Measurements from ENCODE around the gene NDRG2. TPM values are rescaled to one million over a fixed set of nuclear protein-coding genes. Genes with fewer than 3 reads are reported as not detected.

NDRG2 gene
- polyA plus RNA-seq, 1 experiment, result 1.0 TPM

DNA sequence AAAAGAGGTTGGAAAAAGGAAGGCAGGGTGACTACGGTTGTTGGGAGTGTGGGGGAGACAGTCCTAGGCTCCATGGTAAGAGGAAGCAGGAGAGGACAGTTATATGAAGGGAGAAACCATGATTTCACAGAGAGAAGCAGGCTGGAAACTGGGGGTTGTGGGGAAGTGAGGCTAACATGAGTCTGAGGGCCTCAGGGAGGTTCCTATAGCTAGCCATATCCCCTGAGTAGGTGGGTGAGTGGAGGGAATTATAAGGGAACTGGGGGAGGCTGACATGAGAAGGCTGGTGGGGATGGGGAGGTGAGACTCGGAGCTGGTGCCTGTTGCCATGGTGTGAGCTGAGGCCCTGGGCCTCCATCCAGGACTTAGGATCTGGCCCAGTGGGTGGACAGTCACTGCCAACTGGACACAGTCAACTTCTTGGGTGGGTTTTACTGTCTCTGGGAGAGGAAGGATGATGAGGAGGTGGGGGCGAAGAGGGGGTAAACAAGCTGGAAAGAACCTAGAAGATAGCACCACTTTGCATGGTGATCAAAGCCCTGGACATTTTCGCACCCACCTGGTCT, 8.4 kb upstream of the NDRG2 start:
- Histone ChIP-seq H3K9me3 (ENCODE audit: control insufficient read depth, insufficient read depth, low read length) (no peaks in the 10 kb centered on the region), H3K27me3 (ENCODE audit: control insufficient read depth, insufficient read depth, low read length) (peaks cover 42% of the 10 kb centered on the region), H3K27ac (ENCODE audit: low read depth, low read length) (no peak overlapping the region), H3K4me3 (ENCODE audit: low read depth, low read length) (no peak overlapping the region)
- DNase-seq (ENCODE audit: low read depth, low spot score), result no peak
- ChIA-PET POLR2A (no interaction called here), CTCF (interaction anchor here (1.0 to 3.6 kb wide), 2 partner anchors 18 to 62 kb away, joined by 3 to 24 read pairs; no protein-coding TSS in a partner anchor)
- no peak for TF ChIP-seq CTCF (IDR thresholded peaks at IDR 0.05; ENCODE audit: low read depth, low read length)

- no peak for TF ChIP-seq CTCF (IDR thresholded peaks at IDR 0.05; ENCODE audit: low read depth, low read length)
- ChIA-PET CTCF (interaction anchor here (0.5 to 3.6 kb wide), 6 partner anchors 7 to 62 kb away, joined by 3 to 24 read pairs (median 3); no protein-coding TSS in a partner anchor), POLR2A (no interaction called here)
- H3K4me3 ChIP-seq (ENCODE audit: low read depth, low read length), result no peak overlapping the region
- peaks cover 42% of the 10 kb centered on the region for H3K27me3 ChIP-seq (ENCODE audit: control insufficient read depth, insufficient read depth, low read length)
- H3K27ac ChIP-seq (ENCODE audit: low read depth, low read length), result no peak overlapping the region
- no peaks in the 10 kb centered on the region for H3K9me3 ChIP-seq (ENCODE audit: control insufficient read depth, insufficient read depth, low read length)
- no peak for DNase-seq (ENCODE audit: low read depth, low spot score)
Observed at GRCh38 chr14:21032326-21033132, 7.7 kb upstream of the NDRG2 start.

DNA sequence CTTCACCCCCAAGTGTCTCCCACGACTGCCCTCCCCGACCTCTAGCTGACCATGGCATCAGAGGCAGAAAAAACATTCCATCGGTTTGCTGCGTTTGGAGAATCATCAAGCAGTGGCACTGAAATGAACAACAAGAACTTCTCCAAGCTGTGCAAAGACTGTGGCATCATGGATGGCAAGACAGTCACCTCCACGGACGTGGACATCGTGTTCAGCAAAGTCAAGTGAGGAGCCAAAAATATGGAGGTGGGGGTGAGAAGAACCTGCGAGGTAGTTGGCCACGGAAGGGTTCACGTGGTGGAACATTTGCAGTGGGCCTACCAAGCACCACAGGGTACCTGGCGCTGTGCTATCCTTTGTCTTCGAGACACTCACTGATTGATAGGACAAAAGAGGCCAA, 5.7 kb upstream of the NDRG2 start:
- TF ChIP-seq CTCF (IDR thresholded peaks at IDR 0.05; ENCODE audit: low read depth, low read length), result no peak

GRCh38 chr14:21029917-21030316, 5.1 kb upstream of the NDRG2 start, which contains the start of gene TPPP2:
Gene TPPP2, plus strand, starts transcription at chr14:21030217. Its CDS starts 365 bp downstream, at chr14:21030582.
- POLR2A ChIA-PET, result no interaction called here
- no peaks in the 10 kb centered on the region; the same call in 1 of the 2 replicates for H3K9me3 ChIP-seq (ENCODE audit: control insufficient read depth, insufficient read depth, low read length)
- TF ChIP-seq CTCF (IDR thresholded peaks at IDR 0.05; ENCODE audit: low read depth, low read length), result no peak
- H3K27ac ChIP-seq (ENCODE audit: low read depth, low read length), result no peak within 1 kb of the TSS
- H3K4me3 ChIP-seq (ENCODE audit: low read depth, low read length), result no peak within 1 kb of the TSS
- CTCF ChIA-PET, result interaction anchor here (3.2 kb wide), 1 partner anchor 15 kb away, joined by 16 read pairs; no protein-coding TSS in a partner anchor
- H3K27me3 ChIP-seq (ENCODE audit: control insufficient read depth, insufficient read depth, low read length), result peaks cover 54% of the 10 kb centered on the region
- DNase-seq (ENCODE audit: low read depth, low spot score), result no peak

More for the DNA sequence above, 5.7 kb upstream of the NDRG2 start:
- CTCF ChIA-PET, result interaction anchor here (3.2 kb wide), 1 partner anchor 16 kb away, joined by 16 read pairs; no protein-coding TSS in a partner anchor
- no peak for DNase-seq (ENCODE audit: low read depth, low spot score)
- H3K9me3 ChIP-seq (ENCODE audit: control insufficient read depth, insufficient read depth, low read length), result no peaks in the 10 kb centered on the region; the same call in 1 of the 2 replicates
- peaks cover 54% of the 10 kb centered on the region for H3K27me3 ChIP-seq (ENCODE audit: control insufficient read depth, insufficient read depth, low read length)
- H3K27ac ChIP-seq (ENCODE audit: low read depth, low read length), result no peak overlapping the region
- POLR2A ChIA-PET, result no interaction called here
- no peak overlapping the region for H3K4me3 ChIP-seq (ENCODE audit: low read depth, low read length)

DNA sequence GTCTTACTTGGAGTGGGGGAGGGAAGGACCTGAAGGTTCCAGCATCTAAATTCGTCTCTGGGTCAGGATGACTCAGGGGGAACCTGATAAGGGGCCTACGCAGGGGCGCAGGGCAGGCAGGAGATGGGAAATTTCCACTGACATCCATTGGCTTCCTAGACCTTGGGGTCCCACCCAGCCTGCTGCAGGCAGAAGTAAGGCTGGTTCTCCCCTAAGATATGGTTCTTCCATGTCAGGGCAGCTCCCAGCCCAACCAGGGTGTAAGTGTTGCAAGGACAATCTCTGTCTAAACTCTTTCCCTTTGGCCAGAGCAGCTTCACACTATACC, 2.1 kb upstream of the NDRG2 start:
- H3K27me3 ChIP-seq (ENCODE audit: control insufficient read depth, insufficient read depth, low read length), result peaks cover 70% of the 10 kb centered on the region
- no peak for TF ChIP-seq CTCF (IDR thresholded peaks at IDR 0.05; ENCODE audit: low read depth, low read length)
- no peak overlapping the region for H3K27ac ChIP-seq (ENCODE audit: low read depth, low read length)
- POLR2A ChIA-PET, result no interaction called here
- no peak overlapping the region for H3K4me3 ChIP-seq (ENCODE audit: low read depth, low read length)
- CTCF ChIA-PET, result interaction anchor here (1.1 to 1.6 kb wide), 4 partner anchors 12 to 56 kb away, joined by 4 to 7 read pairs (median 6); no protein-coding TSS in a partner anchor
- H3K9me3 ChIP-seq (ENCODE audit: control insufficient read depth, insufficient read depth, low read length), result no peaks in the 10 kb centered on the region; the same call in 1 of the 2 replicates
- DNase-seq (ENCODE audit: low read depth, low spot score), result no peak
